Left lung (tissue), 10 donors: ENCODE data around the gene HOXA2. TPM values are rescaled to one million over a fixed set of nuclear protein-coding genes. Genes with fewer than 3 reads are reported as not detected.

Experiments used
- ATAC-seq: fragments of 200-7000 bp; cut with Tn5 transposase; one replicate; pipeline ENCODE4 v1.9.1; 2020; ENCODE audit warnings: moderate library complexity
- DNase-seq, 4 donors: peaks; one replicate each; pipeline ENCODE4 v3.0.0-alpha.2; 2013 to 2020
- H3K27ac ChIP-seq, 2 donors: fragments of 200-600 bp; sonication (generic) in 1 of 2; one replicate each; pipeline versions ENCODE4 v1.5.0 to v1.8.0; 2020 to 2021
- H3K27me3 ChIP-seq, 2 donors: fragments of 200-600 bp; sonication (generic) in 1 of 2; one replicate each; pipeline versions ENCODE4 v1.5.0 to v1.8.0; 2020 to 2021
- H3K36me3 ChIP-seq, 2 donors: fragments of 200-600 bp; sonication (generic) in 1 of 2; one replicate each; pipeline versions ENCODE4 v1.5.0 to v1.8.0; 2020 to 2021
- H3K4me1 ChIP-seq, 2 donors: fragments of 200-600 bp; one replicate each; pipeline ENCODE4 v1.8.0; 2021
- H3K4me3 ChIP-seq, 2 donors: fragments of 200-600 bp; sonication (generic) in 1 of 2; one replicate each; pipeline versions ENCODE4 v1.5.0 to v1.8.0; 2020 to 2021; ENCODE audit warnings: mild to moderate bottlenecking in 1 of 2
- H3K9me3 ChIP-seq, 2 donors: fragments of 200-600 bp; sonication (generic) in 1 of 2; one replicate each; pipeline versions ENCODE4 v1.5.0 to v1.8.0; 2020 to 2021
- CTCF ChIP-seq, 2 donors: fragments of 200-600 bp; sonication (generic) in 1 of 2; IDR thresholded peaks; one replicate each; pipeline versions ENCODE4 v1.5.0 to v1.8.0; 2021; ENCODE audit warnings: antibody characterized with exemption in 2 of 2
- intact Hi-C, 2 donors: fragments of 100-400 bp; cut with DNase I; formaldehyde crosslinking; loops; one replicate each; pipeline versions ENCODE4 v1.11.2 to v1.14.2; 2022
- polyA plus RNA-seq, 6 donors: library from polyadenylated mRNA; unstranded; fragments of 120-200 nt; gene quantifications; one replicate each; pipeline ENCODE4 v1.2.1, GENCODE V29; 2013; ENCODE audit not compliant: insufficient read length in 6 of 6
- total RNA-seq, 2 donors: library from RNA; stranded (reverse); fragmentation: NEBNext Ultra II Directional; extraction: Animal tissue kit (Norgen Biotek cat#: 25700); gene quantifications; one replicate each; pipeline ENCODE4 v1.2.1, GENCODE V29; 2021
- donor health status: DM: no; HTN: yes; CAD: no.
- donor health status: DM: no; HTN: no; CAD: no.

The HOXA2 gene
- total and polyA plus RNA-seq, 8 donors, result 0.61 to 19.6 (median 17.6) TPM

DNA sequence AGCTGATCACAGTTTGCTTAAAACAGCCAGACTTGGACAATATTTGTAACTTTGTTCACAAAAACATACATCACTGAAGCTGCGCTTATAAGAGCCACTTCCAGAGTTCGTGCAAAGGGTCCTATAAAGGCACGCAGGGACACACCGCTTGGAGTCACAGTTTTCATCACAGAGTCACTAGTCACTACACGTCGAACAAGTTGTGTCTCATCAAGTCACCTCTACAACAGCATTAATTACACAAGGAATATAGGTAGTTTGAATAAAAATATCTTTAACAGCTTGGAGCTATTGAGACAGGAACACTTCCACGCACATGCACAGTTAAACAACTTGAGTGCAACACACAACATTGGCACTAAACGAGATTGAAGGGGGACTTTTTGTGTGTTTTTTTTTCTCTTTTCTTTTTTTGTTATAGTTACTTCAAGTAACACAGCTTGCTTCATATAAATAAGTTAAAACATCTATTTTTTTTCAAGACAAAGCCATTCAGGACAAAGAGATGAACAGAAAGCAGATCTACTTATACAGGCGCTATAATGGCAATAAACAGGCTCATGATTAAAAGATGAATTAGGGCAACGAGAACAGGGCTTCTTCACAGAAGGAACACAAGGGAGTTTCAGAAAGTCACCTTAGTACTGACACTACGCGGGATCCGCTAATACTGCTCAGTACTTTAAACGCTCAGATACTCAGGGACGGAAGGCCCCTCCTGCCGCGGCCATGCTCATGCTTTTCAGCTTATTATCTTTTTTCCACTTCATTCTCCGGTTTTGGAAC is 38.8 kb upstream of the HOXA2 start:
- no peaks in the 10 kb centered on the region for H3K9me3 ChIP-seq
- intact Hi-C loops, result loop anchor here in 1 of 2 donors (5.0 kb wide), 1 partner anchor 44 kb away; the partner anchor contains the start of gene HOXA1
- ATAC-seq (no peak), DNase-seq (peak in 1 of 4 donors; percentile 41)
- H3K27me3 ChIP-seq, result peaks cover 19 to 100% of the 10 kb centered on the region in 2 donors
- no peaks in the 10 kb centered on the region for H3K36me3 ChIP-seq
- peaks cover 3 to 13% of the 10 kb centered on the region in 2 donors for H3K4me1 ChIP-seq
- TF ChIP-seq CTCF (IDR thresholded peaks at IDR 0.05), result no peak
- peak overlapping the region; percentile 86 to 92 for H3K27ac ChIP-seq
- H3K4me3 ChIP-seq, result peak overlapping the region; percentile 52 to 56

DNA sequence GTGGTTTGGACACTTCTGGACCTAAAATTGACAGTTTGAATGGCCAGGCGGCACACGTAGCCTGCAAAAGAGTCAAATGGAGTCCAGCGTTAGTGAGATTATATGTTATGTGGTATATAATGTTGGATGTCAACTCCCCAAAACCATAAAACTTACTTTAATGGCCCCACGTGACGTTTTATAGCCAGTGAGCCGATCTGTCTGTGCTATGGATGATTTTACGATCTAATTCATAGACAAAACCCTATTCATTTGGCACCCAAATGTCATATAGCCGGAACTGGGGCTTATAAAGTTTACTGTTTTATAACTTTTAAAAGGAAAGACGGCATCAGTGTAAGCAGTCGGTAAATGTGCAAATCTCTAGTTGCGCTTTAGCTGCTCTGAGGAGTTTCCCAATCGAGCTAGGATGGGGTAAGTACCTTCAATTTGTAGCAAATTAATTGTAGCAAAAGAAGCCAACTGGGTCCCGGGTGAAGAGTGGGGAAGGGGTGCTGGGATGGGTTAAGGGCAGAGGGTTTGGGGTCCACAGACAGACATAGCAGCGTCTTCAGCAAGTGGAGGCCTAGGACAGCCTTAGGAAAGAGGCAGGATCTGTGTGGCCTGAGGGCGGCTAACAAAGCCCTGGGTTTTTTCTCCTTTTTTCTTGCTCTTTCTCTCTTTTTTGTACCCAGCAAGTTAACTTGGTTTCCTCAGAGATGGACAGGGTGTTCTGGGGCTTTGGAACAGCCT is 37.8 kb upstream of the HOXA2 start:
- Histone ChIP-seq H3K36me3 (no peaks in the 10 kb centered on the region), H3K27ac (peak overlapping the region; percentile 86 to 92), H3K27me3 (peaks cover 22 to 100% of the 10 kb centered on the region in 2 donors), H3K9me3 (no peaks in the 10 kb centered on the region), H3K4me3 (peak overlapping the region; percentile 12 to 52), H3K4me1 (peaks cover 9 to 23% of the 10 kb centered on the region in 2 donors)
- TF ChIP-seq CTCF (IDR thresholded peaks at IDR 0.05), result no peak
- ATAC-seq (no peak), DNase-seq (peak in 1 of 4 donors; percentile 41)
- intact Hi-C loops, result loop anchor here in 1 of 2 donors (5.0 kb wide), 1 partner anchor 43 kb away; the partner anchor contains the start of gene HOXA1

GRCh38 chr7:27139334-27140125 is 37.0 kb upstream of the HOXA2 start:
- Histone ChIP-seq H3K27me3 (peaks cover 18 to 99% of the 10 kb centered on the region in 2 donors), H3K27ac (peak overlapping the region; percentile 86 to 92), H3K4me3 (peak overlapping the region; percentile 0 to 52), H3K4me1 (peaks cover 9 to 31% of the 10 kb centered on the region in 2 donors), H3K36me3 (no peaks in the 10 kb centered on the region), H3K9me3 (no peaks in the 10 kb centered on the region)
- TF ChIP-seq CTCF (IDR thresholded peaks at IDR 0.05), result no peak
- DNase-seq (peak in 3 of 4 donors; percentile 34 to 75 (median 35)), ATAC-seq (no peak)
- intact Hi-C loops, result loop anchor here in 1 of 2 donors (5.0 kb wide), 1 partner anchor 42 kb away; the partner anchor contains the start of gene HOXA1

GRCh38 chr7:27138985-27139333 is 36.5 kb upstream of the HOXA2 start:
- H3K36me3 ChIP-seq, result no peaks in the 10 kb centered on the region
- intact Hi-C loops, result no loop called here
- peaks cover 14 to 36% of the 10 kb centered on the region in 2 donors for H3K4me1 ChIP-seq
- ATAC-seq, result no peak
- H3K4me3 ChIP-seq, result peak overlapping the region; percentile 0 to 52
- peaks cover 13 to 99% of the 10 kb centered on the region in 2 donors for H3K27me3 ChIP-seq
- peak in 2 of 4 donors; percentile 22 to 39 for DNase-seq
- H3K27ac ChIP-seq, result peak overlapping the region; percentile 86 to 92
- TF ChIP-seq CTCF (IDR thresholded peaks at IDR 0.05), result no peak
- H3K9me3 ChIP-seq, result no peaks in the 10 kb centered on the region
